Measurements from ENCODE around the gene MPND. TPM values are rescaled to one million over a fixed set of nuclear protein-coding genes. Genes with fewer than 3 reads are reported as not detected.

Gene MPND
- total and polyA plus RNA-seq, 2 of the 13 experiments (the other 11 are each of a cell fraction or from before 2014, with no cell fraction given), result 10.8 to 15.8 TPM

- TF ChIP-seq AHDC1 (CRISPR knock-in tag; IDR thresholded peaks at IDR 0.05; ENCODE audit: borderline replicate concordance) (no peak), ETV6 (CRISPR knock-in tag; conservative IDR thresholded peaks at IDR 0.05) (no peak), BRD4 (CRISPR knock-in tag; IDR thresholded peaks at IDR 0.05) (no peak), MED13 (CRISPR knock-in tag; IDR thresholded peaks at IDR 0.05) (no peak), POGZ (CRISPR knock-in tag; IDR thresholded peaks at IDR 0.05) (no peak), ZFP91 (CRISPR knock-in tag; IDR thresholded peaks at IDR 0.05; ENCODE audit: borderline replicate concordance) (peak; percentile 30; the same call in 1 of the 2 replicates), ZNF274 (CRISPR knock-in tag; IDR thresholded peaks at IDR 0.05) (peak; percentile 83), MED1 (CRISPR knock-in tag; IDR thresholded peaks at IDR 0.05) (no peak), ADNP (CRISPR knock-in tag; IDR thresholded peaks at IDR 0.05) (peak; percentile 3; the same call in 1 of the 2 replicates), SKI (IDR thresholded peaks at IDR 0.05; ENCODE audit: partially characterized antibody) (no peak), ZNF746 (CRISPR knock-in tag; IDR thresholded peaks at IDR 0.05) (no peak), ZBTB39 (CRISPR knock-in tag; IDR thresholded peaks at IDR 0.05) (0 out of 2 replicates have a peak, but pooled peaks have one; percentile 42), ZNF724P (CRISPR knock-in tag; IDR thresholded peaks at IDR 0.05; ENCODE audit: borderline replicate concordance) (no peak), UBTF (CRISPR knock-in tag; IDR thresholded peaks at IDR 0.05) (peak; percentile 33; the same call in 1 of the 2 replicates)
Observed at GRCh38 chr19:4403005-4403761, 59.8 kb downstream of the MPND start (continued).

All from HepG2 (cell line).